Measurements from ENCODE around the gene GRB10. TPM values are rescaled to one million over a fixed set of nuclear protein-coding genes. Genes with fewer than 3 reads are reported as not detected.
"Not testable (repeated sequence)": the region's sequence is repeated elsewhere in the genome, so short reads cannot be mapped to it uniquely, and the experiment has no call there.

The GRB10 gene
- total RNA-seq, 1 experiment from 2014 or later: 47.3 TPM

DNA sequence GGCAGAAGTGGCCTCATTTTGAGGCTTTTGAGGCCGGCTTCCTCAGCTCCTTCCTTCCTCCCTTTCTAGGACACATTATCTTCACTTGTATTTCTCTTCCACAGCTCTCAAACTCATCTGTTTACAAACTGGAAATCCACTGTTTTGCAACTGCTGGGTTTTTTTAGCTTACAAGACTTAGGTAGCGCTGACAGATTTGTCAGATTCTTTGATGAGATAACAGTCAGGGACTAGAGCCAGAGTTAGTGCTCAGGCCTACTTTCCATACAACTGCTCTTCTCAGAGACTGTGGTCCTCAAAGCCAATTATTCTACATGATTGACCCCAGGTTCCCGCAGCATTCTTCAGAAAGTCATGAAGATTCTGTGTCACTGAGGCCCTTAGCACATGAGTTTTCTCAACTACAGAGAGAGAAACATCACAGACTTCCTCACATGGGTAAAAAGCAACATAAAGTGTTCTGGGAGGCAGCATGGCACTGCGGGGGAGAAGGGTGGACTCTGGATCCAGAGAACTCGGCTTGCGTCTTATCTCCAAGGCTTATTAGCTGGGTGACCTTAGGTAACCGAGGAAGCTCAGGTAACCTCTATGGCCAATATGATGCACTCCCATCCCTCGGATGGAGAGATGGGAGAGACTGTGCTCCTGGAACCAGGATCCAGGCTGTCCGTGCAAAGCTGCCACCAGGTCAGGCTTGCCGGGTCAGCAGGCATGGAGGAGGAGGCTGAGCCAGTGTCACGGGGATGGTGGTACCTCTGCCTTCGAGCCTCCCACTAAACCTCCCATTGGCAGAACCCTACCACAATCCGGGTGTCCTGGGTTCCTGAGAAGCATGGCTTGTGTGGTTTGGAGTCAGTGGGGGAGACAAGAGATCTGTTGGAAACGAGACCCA is 228.0 kb downstream of the GRB10 start:
- no peak for DNase-seq (ENCODE audit: low spot score)

DNA sequence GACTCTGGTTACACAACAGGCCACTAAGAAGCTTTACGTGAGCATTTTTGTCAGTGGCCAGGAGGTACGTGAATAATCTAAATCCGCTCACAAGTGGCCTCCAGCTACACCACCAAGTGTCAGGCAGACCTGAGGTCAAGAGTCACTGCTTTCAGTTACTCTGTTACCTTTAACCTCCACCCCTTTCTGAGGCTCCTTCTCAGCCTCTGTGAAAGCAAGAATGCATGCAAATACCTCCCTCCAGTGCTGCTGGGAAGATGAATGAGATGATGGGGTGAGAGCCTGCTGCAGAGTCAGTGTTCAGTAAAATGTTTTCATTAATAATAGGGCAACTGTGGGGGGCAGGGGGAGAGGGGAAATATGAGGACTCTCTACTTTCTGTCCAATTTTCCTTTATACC is 228.7 kb downstream of the GRB10 start:
- no peak for DNase-seq (ENCODE audit: low spot score)

DNA sequence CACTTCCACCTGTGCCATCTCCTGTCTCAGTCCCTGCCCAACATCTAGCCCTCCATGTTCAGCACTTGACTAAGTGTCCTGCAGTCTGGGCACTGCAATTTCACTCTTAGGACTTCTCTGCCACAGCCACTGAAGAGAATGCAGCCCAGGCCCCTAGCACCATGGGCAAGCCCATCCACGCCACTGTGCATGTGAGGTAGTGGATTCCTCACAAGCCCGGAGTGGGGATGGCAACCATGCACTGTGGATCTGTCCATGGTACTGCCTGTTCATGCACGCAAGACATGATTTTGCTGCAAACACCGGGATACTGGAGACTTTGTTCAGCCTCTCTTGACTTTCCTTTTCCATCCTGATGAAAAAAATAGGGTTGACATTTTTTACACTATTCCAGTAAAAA is 229.8 kb downstream of the GRB10 start:
- DNase-seq (ENCODE audit: low spot score): no peak

DNA sequence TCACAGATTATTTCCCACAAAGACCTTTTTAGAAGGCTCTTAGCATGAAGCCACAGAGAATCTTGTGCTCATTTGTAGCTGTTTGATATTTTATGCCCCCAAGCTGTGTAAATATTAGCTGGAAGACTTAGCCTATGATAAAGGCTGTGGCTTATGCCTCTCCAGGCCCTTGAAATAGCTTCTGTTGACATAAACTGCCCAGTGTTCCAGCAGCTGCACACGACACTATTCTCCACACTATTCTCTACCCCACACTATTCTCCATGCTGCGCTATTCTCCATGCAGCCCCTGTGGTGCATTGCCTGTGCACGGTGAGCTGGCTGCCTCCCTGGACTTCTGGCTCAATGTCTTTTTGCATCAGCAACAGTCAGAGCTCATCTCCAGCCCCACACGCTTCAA is 230.6 kb downstream of the GRB10 start:
- no peak for DNase-seq (ENCODE audit: low spot score)

DNA sequence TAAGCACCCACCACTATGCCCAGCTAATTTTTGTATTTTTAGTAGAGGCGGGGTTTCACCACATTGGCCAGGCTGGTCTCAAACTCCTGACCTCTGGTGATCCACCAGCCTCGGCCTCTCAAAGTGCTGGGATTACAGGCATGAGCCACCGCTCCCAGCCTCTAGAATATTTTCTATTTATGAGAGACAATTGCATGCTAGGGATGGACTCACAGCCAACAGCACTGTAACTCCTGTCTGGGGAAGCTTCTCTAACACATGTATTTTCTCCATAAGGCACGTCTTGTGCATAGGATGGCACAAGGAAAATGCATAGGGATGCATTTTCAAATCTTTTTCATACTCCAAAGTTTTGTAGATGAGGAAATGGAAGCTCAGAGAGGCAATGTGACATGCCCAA is 237.1 kb downstream of the GRB10 start:
- DNase-seq (ENCODE audit: low spot score): not testable (repeated sequence)

DNA sequence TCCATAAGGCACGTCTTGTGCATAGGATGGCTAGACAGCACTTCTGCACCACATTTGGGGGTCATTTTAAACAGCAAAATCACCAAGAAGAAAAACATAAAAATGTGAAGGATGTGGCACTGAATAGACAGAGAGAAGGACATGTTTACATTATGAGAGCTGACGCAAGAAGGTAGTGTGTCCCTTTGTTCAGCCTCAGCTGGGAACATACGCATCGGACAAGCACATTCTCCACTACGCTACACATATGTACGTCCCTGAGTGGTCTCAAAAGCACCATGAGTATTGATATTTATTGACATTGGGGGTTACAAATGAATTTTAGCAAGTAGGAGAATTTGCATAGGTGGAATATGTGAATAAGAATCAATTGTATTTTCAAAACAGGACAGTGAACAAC is 237.7 kb downstream of the GRB10 start:
- no peak for DNase-seq (ENCODE audit: low spot score)

DNA sequence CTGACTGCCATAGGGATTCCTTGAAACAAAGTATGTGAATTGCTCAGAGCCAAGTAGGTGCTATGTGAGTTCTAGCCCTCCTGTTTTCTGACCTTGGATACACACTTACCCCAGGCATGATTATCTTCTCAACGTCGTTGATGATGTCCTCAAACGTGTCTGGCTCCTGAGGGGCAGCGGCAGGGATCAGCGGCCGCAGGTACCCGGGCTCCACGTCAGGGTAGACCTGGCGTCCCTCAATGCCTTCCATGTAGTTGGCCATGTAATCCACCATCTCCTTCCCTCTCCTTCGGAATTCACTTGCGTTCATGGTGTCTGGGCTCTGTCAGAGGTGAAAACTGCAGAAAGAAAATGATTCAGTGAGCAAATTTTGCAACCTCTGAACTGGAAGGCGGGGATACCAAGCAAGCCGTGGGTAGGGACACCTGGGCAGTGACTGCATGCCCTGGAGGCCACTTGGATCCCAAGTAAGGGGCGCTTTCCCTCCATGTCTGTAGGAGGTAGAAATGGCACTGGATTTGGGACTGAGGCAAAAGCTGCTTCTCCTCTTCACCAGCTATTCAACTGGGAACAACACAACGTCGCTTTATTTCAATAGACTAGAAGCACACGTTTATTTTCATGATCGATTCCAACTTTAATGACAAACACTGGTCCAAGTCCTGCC is 238.8 kb downstream of the GRB10 start:
- no peak for DNase-seq (ENCODE audit: low spot score)

DNA sequence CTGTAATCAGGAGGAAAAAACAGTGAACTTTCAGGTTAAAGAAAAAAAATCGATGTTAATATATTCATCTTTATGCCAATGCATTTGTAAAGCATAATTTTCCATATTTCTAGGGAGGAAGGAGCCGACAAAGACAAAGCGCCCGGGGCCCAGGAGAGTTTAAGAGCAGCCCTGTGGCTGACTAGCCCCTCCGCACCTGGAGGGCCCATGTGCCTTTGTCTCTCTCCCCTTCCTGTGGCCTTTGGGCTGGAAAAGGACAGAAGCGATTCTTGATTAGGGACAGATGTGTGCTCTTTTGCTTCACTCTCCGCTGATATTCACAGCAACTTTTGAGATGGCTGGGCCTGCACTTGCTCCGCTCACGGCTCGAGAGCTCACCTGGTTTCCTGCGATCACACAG is 240.6 kb downstream of the GRB10 start:
- no peak for DNase-seq (ENCODE audit: low spot score)

DNA sequence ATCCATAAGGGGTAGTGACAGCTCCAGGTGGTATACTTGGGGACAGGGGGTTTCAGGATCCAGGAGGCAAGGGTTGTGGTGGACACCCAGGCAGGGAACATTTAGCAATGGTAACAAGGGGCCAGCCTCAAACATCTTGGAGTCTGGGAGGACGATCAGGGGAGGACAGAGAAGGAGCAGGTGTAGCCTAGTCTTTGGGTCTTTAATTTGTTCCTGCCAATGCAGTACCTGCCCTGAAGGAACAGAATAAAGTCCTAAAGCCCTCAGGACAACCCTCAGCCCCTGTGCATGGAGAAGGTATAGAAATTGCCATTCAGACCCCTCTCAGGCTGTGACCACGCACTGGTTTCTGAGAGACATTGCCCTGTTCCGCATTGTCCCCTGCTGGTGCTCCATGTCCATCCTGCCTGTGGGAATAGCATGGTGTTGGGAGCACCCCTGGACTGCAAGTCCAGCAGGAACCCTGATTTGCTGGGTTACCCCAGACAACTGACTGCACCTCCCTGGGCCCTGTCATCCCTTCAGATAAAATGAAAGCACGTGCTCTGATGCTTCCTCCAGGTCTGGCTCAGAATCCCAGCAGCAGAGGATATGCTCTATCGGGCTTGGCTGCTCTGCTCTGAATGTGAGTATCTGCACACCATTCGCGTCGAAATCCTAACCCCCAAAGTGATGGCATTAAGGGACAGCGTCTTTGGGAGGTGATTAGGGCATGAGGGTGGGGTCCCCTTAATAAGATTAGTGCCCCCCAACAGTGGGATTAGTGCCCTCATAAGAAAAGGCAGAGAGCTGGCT is 241.7 kb downstream of the GRB10 start:
- no peak for DNase-seq (ENCODE audit: low spot score)

Other genes starting within 250 kb of the GRB10 start
- gene DDC, start 217.5 kb downstream of the GRB10 start, total RNA-seq (2014; rRNA removed; shearing (Covaris generic)): not detected in 2 replicates

Measured in H4 (cell line).